SK-N-SH (cell line): ENCODE data around the gene DNAH5. TPM values are rescaled to one million over a fixed set of nuclear protein-coding genes. Genes with fewer than 3 reads are reported as not detected.

Source experiments
- CTCF ChIA-PET: fragments of 300-600, 350-600 bp; formaldehyde crosslinking; extraction: SDS; loops from one replicate; lab custom pipeline; 2021; lab: Yijun Ruan, JAX
- POLR2A ChIA-PET: fragments of 350-600 bp; sonication (Branson Sonifier 250); formaldehyde crosslinking; extraction: SDS; loops from one replicate; lab custom pipeline; 2020; ENCODE audit warnings: antibody characterized with exemption, inconsistent platforms; lab: Yijun Ruan, JAX
- DNase-seq: peaks from one replicate; pipeline ENCODE4 v3.0.0; 2012
- H2AFZ ChIP-seq: fragments of 200-600 bp; sonication (generic); 2 replicates; pipeline ENCODE4 v1.8.1; 2016; ENCODE audit warnings: antibody characterized with exemption, mild to moderate bottlenecking, low read depth
- H3F3A ChIP-seq: fragments of 200-600 bp; sonication (generic); replicated peaks from 2 replicates; pipeline ENCODE3; 2016; ENCODE audit warnings: antibody characterized with exemption, mild to moderate bottlenecking; ENCODE audit not compliant: insufficient read depth
- H3K27ac ChIP-seq, 2 experiments: fragments of 200-500 bp in 1 of 2; fragments of 200-600 bp in 1 of 2; sonication (Bioruptor generic) in 1 of 2; sonication (generic), shearing (Covaris generic) in 1 of 2; 2 replicates each; pipeline versions ENCODE4 v1.5.1 to v1.6.1; 2014 to 2016; ENCODE audit warnings: low read depth in 2 of 2, inconsistent platforms in 1 of 2, low read length in 1 of 2, mild to moderate bottlenecking in 1 of 2, mixed read lengths in 1 of 2
- H3K27me3 ChIP-seq: fragments of 200-600 bp; sonication (generic), shearing (Covaris generic); 2 replicates; pipeline ENCODE4 v1.6.1; 2016; ENCODE audit warnings: mixed run types; ENCODE audit not compliant: insufficient read depth
- H3K36me3 ChIP-seq, 2 experiments: fragments of 200-500 bp in 1 of 2; fragments of 200-600 bp in 1 of 2; sonication (Bioruptor generic) in 1 of 2; sonication (generic) in 1 of 2; replicated peaks in 1 of 2; 2 replicates each; pipeline versions ENCODE3 to v1.5.1; 2014 to 2016; ENCODE audit warnings: low read length in 1 of 2, mild to moderate bottlenecking in 1 of 2; ENCODE audit not compliant: insufficient read depth in 2 of 2, control insufficient read depth in 1 of 2
- H3K4me1 ChIP-seq, 2 experiments: fragments of 200-500 bp in 1 of 2; fragments of 200-600 bp in 1 of 2; sonication (Bioruptor generic) in 1 of 2; sonication (generic), shearing (Covaris generic) in 1 of 2; 2 replicates each; pipeline versions ENCODE4 v1.5.1 to v1.6.1; 2014 to 2016; ENCODE audit warnings: low read depth in 1 of 2, low read length in 1 of 2, mixed run types in 1 of 2; ENCODE audit not compliant: insufficient read depth in 2 of 2, control insufficient read depth in 1 of 2
- H3K4me2 ChIP-seq: fragments of 200-600 bp; sonication (generic), shearing (Covaris generic); 2 replicates; pipeline ENCODE4 v1.6.1; 2017; ENCODE audit warnings: mixed run types
- H3K4me3 ChIP-seq, 2 experiments: fragments of 200-500 bp in 1 of 2; fragments of 200-600 bp in 1 of 2; sonication (Bioruptor generic) in 1 of 2; sonication (generic), shearing (Covaris generic) in 1 of 2; 2 replicates each; pipeline versions ENCODE4 v1.5.1 to v1.8.1; 2014 to 2016; ENCODE audit warnings: low read depth in 2 of 2, inconsistent platforms in 1 of 2, low read length in 1 of 2, mild to moderate bottlenecking in 1 of 2, mixed read lengths in 1 of 2, moderate library complexity in 1 of 2
- H3K79me2 ChIP-seq: fragments of 200-600 bp; sonication (generic); 2 replicates; pipeline ENCODE4 v1.8.1; 2017; ENCODE audit warnings: mild to moderate bottlenecking; ENCODE audit not compliant: insufficient read depth
- H3K9ac ChIP-seq: fragments of 200-600 bp; sonication (generic); 2 replicates; pipeline ENCODE4 v1.6.1; 2017; ENCODE audit warnings: mixed run types
- H3K9me2 ChIP-seq: fragments of 200-600 bp; sonication (generic); 2 replicates; pipeline ENCODE4 v1.6.1; 2017; ENCODE audit warnings: mixed run types
- H3K9me3 ChIP-seq: fragments of 200-600 bp; sonication (generic); 2 replicates; pipeline ENCODE4 v1.6.1; 2017; ENCODE audit warnings: mixed run types, mild to moderate bottlenecking, moderate library complexity
- H4K20me1 ChIP-seq: fragments of 200-600 bp; sonication (generic); 2 replicates; pipeline ENCODE4 v1.6.1; 2017; ENCODE audit warnings: mild to moderate bottlenecking, mixed run types; ENCODE audit not compliant: insufficient read depth
- FOXJ3 ChIP-seq: sonication (generic); formaldehyde crosslinking; IDR thresholded peaks from 2 replicates; pipeline ENCODE4 v1.5.1; 2020; ENCODE audit warnings: mild to moderate bottlenecking, missing genetic modification reagents
- FOXM1 ChIP-seq: IDR thresholded peaks from 2 replicates; pipeline ENCODE4 v1.4.0; 2012; ENCODE audit warnings: low read depth, mild to moderate bottlenecking
- NRF1 ChIP-seq: IDR thresholded peaks from 2 replicates; pipeline ENCODE4 v1.6.1; 2012; ENCODE audit warnings: low read depth, mild to moderate bottlenecking, low read length
- POLR2AphosphoS5 ChIP-seq: IDR thresholded peaks from 2 replicates; pipeline ENCODE4 v1.6.1; 2012; ENCODE audit warnings: low read depth, low read length
- REST ChIP-seq: IDR thresholded peaks from 2 replicates; pipeline ENCODE4 v1.6.1; 2012; ENCODE audit warnings: mild to moderate bottlenecking, low read depth, low read length, moderate library complexity
- SIN3A ChIP-seq: IDR thresholded peaks from 2 replicates; pipeline ENCODE4 v1.6.1; 2012; ENCODE audit warnings: low read depth, mild to moderate bottlenecking, low read length, moderate library complexity, borderline replicate concordance
- SMC3 ChIP-seq: IDR thresholded peaks from 2 replicates; pipeline ENCODE4 v1.6.1; 2012; ENCODE audit warnings: low read depth, low read length, improper control_type of control experiment
- TAF1 ChIP-seq: IDR thresholded peaks from 2 replicates; pipeline ENCODE4 v1.6.1; 2012; ENCODE audit warnings: low read depth, mild to moderate bottlenecking, low read length, moderate library complexity, borderline replicate concordance
- WGBS: methylation state at CpG from one replicate; pipeline ENCODE4 v1.1.6; 2017; ENCODE audit warnings: low lambda C conversion rate; 5-methylcytosine and 5-hydroxymethylcytosine counted together
- polyA plus RNA-seq, 3 experiments: library from polyadenylated mRNA; depleted of rRNA; stranded (reverse); fragments of >200 nt; gene quantifications; 2 replicates each; pipeline ENCODE4 v1.2.3, GENCODE V29; 2012

DNAH5 gene
- polyA plus RNA-seq, 1 of the 3 experiments (the other 2 are of a cell fraction) = 0.74 TPM

- Histone ChIP-seq H3K36me3 (no peaks in the 10 kb centered on the region), H3K79me2 (no peaks in the 10 kb centered on the region), H3K9me3 (no peaks in the 10 kb centered on the region), H3K9ac (no peak overlapping the region), H3K4me1 (no peaks in the 10 kb centered on the region), H3K4me2 (no peak overlapping the region), H4K20me1 (no peaks in the 10 kb centered on the region), H3F3A (no peaks in the 10 kb centered on the region), H3K27ac (no peak overlapping the region), H3K4me3 (no peak overlapping the region), H3K27me3 (no peaks in the 10 kb centered on the region), H2AFZ (no peak overlapping the region), H3K9me2 (no peaks in the 10 kb centered on the region)
- TF ChIP-seq SMC3 (no peak), FOXJ3 (CRISPR knock-in tag) (no peak), NRF1 (no peak)
- ChIA-PET CTCF (no interaction called here), POLR2A (no interaction called here)
- no peak for DNase-seq
Observed at GRCh38 chr5:13932011-13932410, 12.5 kb downstream of the DNAH5 start.

DNA sequence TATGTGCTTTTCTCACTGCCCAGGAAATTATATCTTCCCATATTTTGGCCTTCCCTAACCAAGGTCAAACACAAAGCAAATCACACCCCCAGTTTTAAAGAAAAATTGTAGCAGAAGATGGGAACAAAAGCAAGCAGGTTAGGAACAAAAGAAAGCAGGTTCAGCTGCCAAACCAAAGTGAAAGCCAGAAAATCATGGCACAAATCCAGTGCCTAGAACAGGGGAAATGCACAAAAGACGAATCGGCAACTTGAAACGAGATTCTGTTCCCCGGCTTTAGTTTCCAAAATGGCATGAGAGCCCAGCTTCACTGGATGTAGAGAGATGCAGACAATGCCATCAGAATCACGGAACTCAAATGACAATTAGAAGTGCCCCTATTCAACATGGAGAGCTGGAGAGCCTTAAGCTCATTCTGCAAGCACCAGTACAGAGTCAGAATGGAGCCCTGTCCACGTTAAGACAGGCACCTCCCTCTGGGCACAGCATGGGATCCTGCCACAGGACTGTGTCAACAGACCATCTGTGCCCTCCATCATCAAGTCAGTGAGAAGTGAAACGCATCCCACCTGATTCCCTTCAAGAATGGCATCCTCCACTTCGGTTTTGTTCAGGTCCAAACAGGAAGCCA is 13.8 kb downstream of the DNAH5 start:
- WGBS = 41% methylated on average over 7 of the region's 8 CpGs
- POLR2A ChIA-PET = no interaction called here

More for the DNA sequence above, 13.8 kb downstream of the DNAH5 start:
- Histone ChIP-seq H3K4me2 (no peak overlapping the region), H2AFZ (no peak overlapping the region), H3K4me1 (no peaks in the 10 kb centered on the region), H3K27ac (no peak overlapping the region), H3K36me3 (no peaks in the 10 kb centered on the region), H3K9me3 (no peaks in the 10 kb centered on the region), H4K20me1 (no peaks in the 10 kb centered on the region), H3K9me2 (no peaks in the 10 kb centered on the region), H3K9ac (no peak overlapping the region), H3K79me2 (no peaks in the 10 kb centered on the region), H3K27me3 (no peaks in the 10 kb centered on the region), H3F3A (no peaks in the 10 kb centered on the region), H3K4me3 (no peak overlapping the region)
- CTCF ChIA-PET = no interaction called here
- no peak for DNase-seq
- TF ChIP-seq FOXM1 (no peak), POLR2AphosphoS5 (no peak), FOXJ3 (CRISPR knock-in tag) (no peak), TAF1 (no peak), SIN3A (no peak), REST (no peak)
